ENCODE measurements around the gene POLA1.

POLA1 gene

GRCh38 chrX:25007059-25008053, 313.6 kb downstream of the POLA1 start:
- peaks cover 99% of the 10 kb centered on the region for H3K27me3 ChIP-seq (ENCODE audit: insufficient read depth, insufficient read length)
- H3K9ac ChIP-seq (ENCODE audit: insufficient read length, low read depth), result no peak overlapping the region
- H3K4me1 ChIP-seq (ENCODE audit: insufficient read depth, insufficient read length), result peaks cover 4% of the 10 kb centered on the region
- TF ChIP-seq SUZ12 (IDR thresholded peaks at IDR 0.05; ENCODE audit: extremely low read depth, insufficient read depth, insufficient read length) (peak; percentile 59), YY1 (IDR thresholded peaks at IDR 0.05; ENCODE audit: insufficient read depth, insufficient read length) (no peak), ZNF274 (IDR thresholded peaks at IDR 0.05; ENCODE audit: low read depth, low read length) (no peak)
- DNase-seq (ENCODE audit: low read depth, low spot score), result no peak
- H3K9me3 ChIP-seq (ENCODE audit: insufficient read depth, low read length), result no peaks in the 10 kb centered on the region
- no peak overlapping the region for H3K4me3 ChIP-seq (ENCODE audit: insufficient read length, low read depth)
- H3K36me3 ChIP-seq (ENCODE audit: insufficient read depth, insufficient read length, low read length), result no peaks in the 10 kb centered on the region

GRCh38 chrX:25009407-25009806, 315.7 kb downstream of the POLA1 start:
- Histone ChIP-seq H3K27me3 (ENCODE audit: insufficient read depth, insufficient read length) (peaks cover 98% of the 10 kb centered on the region), H3K9ac (ENCODE audit: insufficient read length, low read depth) (no peak overlapping the region), H3K4me1 (ENCODE audit: insufficient read depth, insufficient read length) (peaks cover 4% of the 10 kb centered on the region), H3K9me3 (ENCODE audit: insufficient read depth, low read length) (no peaks in the 10 kb centered on the region), H3K4me3 (ENCODE audit: insufficient read length, low read depth) (no peak overlapping the region), H3K36me3 (ENCODE audit: insufficient read depth, insufficient read length, low read length) (no peaks in the 10 kb centered on the region)
- no peak for TF ChIP-seq ZNF274 (IDR thresholded peaks at IDR 0.05; ENCODE audit: low read depth, low read length)
- no peak for TF ChIP-seq YY1 (IDR thresholded peaks at IDR 0.05; ENCODE audit: insufficient read depth, insufficient read length)
- TF ChIP-seq SUZ12 (IDR thresholded peaks at IDR 0.05; ENCODE audit: extremely low read depth, insufficient read depth, insufficient read length), result no peak
- no peak for DNase-seq (ENCODE audit: low read depth, low spot score)

GRCh38 chrX:25010784-25011588, 317.3 kb downstream of the POLA1 start:
- H3K9ac ChIP-seq (ENCODE audit: insufficient read length, low read depth), result no peak overlapping the region
- no peak for DNase-seq (ENCODE audit: low read depth, low spot score)
- TF ChIP-seq SUZ12 (IDR thresholded peaks at IDR 0.05; ENCODE audit: extremely low read depth, insufficient read depth, insufficient read length) (no peak), ZNF274 (IDR thresholded peaks at IDR 0.05; ENCODE audit: low read depth, low read length) (no peak), YY1 (IDR thresholded peaks at IDR 0.05; ENCODE audit: insufficient read depth, insufficient read length) (no peak)
- H3K27me3 ChIP-seq (ENCODE audit: insufficient read depth, insufficient read length), result peaks cover 97% of the 10 kb centered on the region
- peaks cover 2% of the 10 kb centered on the region for H3K4me1 ChIP-seq (ENCODE audit: insufficient read depth, insufficient read length)
- H3K4me3 ChIP-seq (ENCODE audit: insufficient read length, low read depth), result no peak overlapping the region
- H3K36me3 ChIP-seq (ENCODE audit: insufficient read depth, insufficient read length, low read length), result no peaks in the 10 kb centered on the region
- no peaks in the 10 kb centered on the region for H3K9me3 ChIP-seq (ENCODE audit: insufficient read depth, low read length)

GRCh38 chrX:25011589-25012432, 318.1 kb downstream of the POLA1 start:
- H3K4me3 ChIP-seq (ENCODE audit: insufficient read length, low read depth), result no peak overlapping the region
- no peak overlapping the region for H3K9ac ChIP-seq (ENCODE audit: insufficient read length, low read depth)
- H3K27me3 ChIP-seq (ENCODE audit: insufficient read depth, insufficient read length), result peaks cover 97% of the 10 kb centered on the region
- H3K9me3 ChIP-seq (ENCODE audit: insufficient read depth, low read length), result no peaks in the 10 kb centered on the region
- H3K36me3 ChIP-seq (ENCODE audit: insufficient read depth, insufficient read length, low read length), result no peaks in the 10 kb centered on the region
- H3K4me1 ChIP-seq (ENCODE audit: insufficient read depth, insufficient read length), result peaks cover 2% of the 10 kb centered on the region
- no peak for TF ChIP-seq YY1 (IDR thresholded peaks at IDR 0.05; ENCODE audit: insufficient read depth, insufficient read length)
- TF ChIP-seq ZNF274 (IDR thresholded peaks at IDR 0.05; ENCODE audit: low read depth, low read length), result no peak
- no peak for TF ChIP-seq SUZ12 (IDR thresholded peaks at IDR 0.05; ENCODE audit: extremely low read depth, insufficient read depth, insufficient read length)
- DNase-seq (ENCODE audit: low read depth, low spot score), result no peak

- DNase-seq (ENCODE audit: low read depth, low spot score), result no peak
- Histone ChIP-seq H3K4me3 (ENCODE audit: insufficient read length, low read depth) (no peak overlapping the region), H3K4me1 (ENCODE audit: insufficient read depth, insufficient read length) (peaks cover 2% of the 10 kb centered on the region), H3K27me3 (ENCODE audit: insufficient read depth, insufficient read length) (peaks cover 97% of the 10 kb centered on the region), H3K9ac (ENCODE audit: insufficient read length, low read depth) (no peak overlapping the region), H3K36me3 (ENCODE audit: insufficient read depth, insufficient read length, low read length) (no peaks in the 10 kb centered on the region), H3K9me3 (ENCODE audit: insufficient read depth, low read length) (no peaks in the 10 kb centered on the region)
- no peak for TF ChIP-seq SUZ12 (IDR thresholded peaks at IDR 0.05; ENCODE audit: extremely low read depth, insufficient read depth, insufficient read length)
- TF ChIP-seq YY1 (IDR thresholded peaks at IDR 0.05; ENCODE audit: insufficient read depth, insufficient read length), result no peak
- TF ChIP-seq ZNF274 (IDR thresholded peaks at IDR 0.05; ENCODE audit: low read depth, low read length), result no peak
Observed at GRCh38 chrX:25012433-25012735, 318.7 kb downstream of the POLA1 start.

DNA sequence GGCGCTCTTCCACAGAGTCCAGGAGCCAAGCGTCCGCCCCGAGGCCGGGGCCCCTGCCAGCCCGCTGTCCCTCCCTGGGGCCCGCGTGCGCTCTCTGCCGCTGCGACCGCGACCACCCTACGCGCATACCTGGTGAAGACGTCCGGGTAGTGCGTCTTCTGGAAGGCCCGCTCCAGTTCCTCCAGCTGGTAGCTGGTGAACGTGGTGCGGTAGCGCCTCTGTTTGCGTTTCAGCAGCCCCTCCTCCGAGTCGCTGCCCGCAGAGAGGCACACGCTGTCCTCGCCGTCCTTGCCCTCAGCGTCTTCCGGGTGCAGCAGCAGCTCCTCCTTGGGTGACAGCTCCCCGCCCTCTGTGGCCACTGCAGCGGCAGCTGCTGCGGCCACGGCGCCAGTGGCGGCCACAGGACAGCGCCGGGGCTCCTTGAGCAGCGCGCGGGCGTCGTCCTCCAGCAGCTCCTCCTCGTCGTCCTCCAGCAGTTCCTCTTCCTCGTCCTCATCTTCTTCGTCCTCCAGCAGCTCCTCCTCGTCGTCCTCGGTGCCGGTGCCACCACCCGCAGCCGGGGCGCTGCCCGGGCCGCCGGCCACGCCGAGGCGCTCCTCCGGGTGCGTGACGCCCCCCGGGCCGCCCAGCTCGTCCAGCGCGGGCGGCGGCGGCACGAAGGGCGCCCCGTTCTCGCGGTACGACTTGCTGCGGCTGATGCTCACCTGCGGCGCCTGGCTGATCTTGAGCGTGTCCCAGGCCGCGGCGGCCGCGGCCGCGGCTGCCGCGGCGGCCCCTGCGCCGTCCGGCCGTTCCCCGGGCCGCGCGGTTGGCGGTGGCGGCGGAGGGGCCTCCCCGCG, 319.3 kb downstream of the POLA1 start:
- no peaks in the 10 kb centered on the region for H3K9me3 ChIP-seq (ENCODE audit: insufficient read depth, low read length)
- peak overlapping the region; percentile 21 for H3K4me3 ChIP-seq (ENCODE audit: insufficient read length, low read depth)
- H3K27me3 ChIP-seq (ENCODE audit: insufficient read depth, insufficient read length), result peaks cover 97% of the 10 kb centered on the region
- DNase-seq (ENCODE audit: low read depth, low spot score), result no peak
- no peaks in the 10 kb centered on the region for H3K36me3 ChIP-seq (ENCODE audit: insufficient read depth, insufficient read length, low read length)
- TF ChIP-seq YY1 (IDR thresholded peaks at IDR 0.05; ENCODE audit: insufficient read depth, insufficient read length) (no peak), SUZ12 (IDR thresholded peaks at IDR 0.05; ENCODE audit: extremely low read depth, insufficient read depth, insufficient read length) (peak; percentile 100)
- peaks cover 2% of the 10 kb centered on the region for H3K4me1 ChIP-seq (ENCODE audit: insufficient read depth, insufficient read length)
- no peak overlapping the region for H3K9ac ChIP-seq (ENCODE audit: insufficient read length, low read depth)

All from NT2/D1 (cell line).